Nephron (organoid): ENCODE data around the gene SELENOI.

Experiments
- H3K27ac Mint-ChIP-seq, 3 experiments: 2 replicates each; pipeline ENCODE4 v1.8.0; 2020; ENCODE audit warnings: mixed read lengths in 3 of 3, mild to moderate bottlenecking in 2 of 3, moderate library complexity in 1 of 3
- H3K27me3 Mint-ChIP-seq: 2 replicates; pipeline ENCODE4 v1.8.0; 2021; ENCODE audit warnings: low read depth, mild to moderate bottlenecking, moderate library complexity, mixed read lengths
- H3K36me3 Mint-ChIP-seq: 2 replicates; pipeline ENCODE4 v1.8.0; 2020; ENCODE audit warnings: low read depth, mixed read lengths
- H3K4me1 Mint-ChIP-seq: 2 replicates; pipeline ENCODE4 v1.8.0; 2020; ENCODE audit warnings: mixed read lengths
- H3K4me3 Mint-ChIP-seq, 3 experiments: 2 replicates each; pipeline ENCODE4 v1.8.0; 2020; ENCODE audit warnings: mild to moderate bottlenecking in 3 of 3, mixed read lengths in 3 of 3, moderate library complexity in 2 of 3
- H3K9me3 Mint-ChIP-seq: 2 replicates; pipeline ENCODE4 v1.8.0; 2020; ENCODE audit warnings: mixed read lengths
- TF ChIP-seq, protein P1 (sequence below), 3 experiments: fragments of 200-600 bp; sonication (generic); IDR thresholded peaks; one replicate each; pipeline ENCODE4 v1.5.0; 2021; ENCODE audit warnings: antibody characterized with exemption in 3 of 3; ENCODE audit not compliant: unreplicated experiment in 3 of 3

SELENOI gene

DNA sequence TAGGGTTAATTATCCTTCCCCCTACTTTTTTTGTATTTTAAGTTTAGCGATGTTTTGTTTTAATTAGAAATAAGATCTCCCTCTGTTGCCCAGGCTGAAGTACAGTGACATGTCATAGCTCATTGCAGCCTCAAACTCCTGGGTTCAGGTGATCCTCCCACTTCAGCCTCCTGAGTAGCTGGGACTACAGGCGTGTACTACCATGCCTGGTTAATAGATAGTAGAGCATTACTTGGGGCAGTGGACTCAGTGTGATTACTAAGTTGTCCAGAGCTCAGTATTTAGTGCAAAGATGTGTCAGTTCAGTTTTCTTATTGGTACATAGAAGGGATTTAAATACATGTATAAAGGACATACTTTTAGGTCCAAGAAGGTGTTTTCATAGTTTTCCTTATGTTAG lies 10.2 kb downstream of the SELENOI start:
- H3K36me3 Mint-ChIP-seq = peaks cover 4% of the 10 kb centered on the region
- no peak overlapping the region for H3K4me3 Mint-ChIP-seq
- no peaks in the 10 kb centered on the region for H3K27me3 Mint-ChIP-seq
- no peaks in the 10 kb centered on the region for H3K9me3 Mint-ChIP-seq
- TF ChIP-seq, protein P1, sequence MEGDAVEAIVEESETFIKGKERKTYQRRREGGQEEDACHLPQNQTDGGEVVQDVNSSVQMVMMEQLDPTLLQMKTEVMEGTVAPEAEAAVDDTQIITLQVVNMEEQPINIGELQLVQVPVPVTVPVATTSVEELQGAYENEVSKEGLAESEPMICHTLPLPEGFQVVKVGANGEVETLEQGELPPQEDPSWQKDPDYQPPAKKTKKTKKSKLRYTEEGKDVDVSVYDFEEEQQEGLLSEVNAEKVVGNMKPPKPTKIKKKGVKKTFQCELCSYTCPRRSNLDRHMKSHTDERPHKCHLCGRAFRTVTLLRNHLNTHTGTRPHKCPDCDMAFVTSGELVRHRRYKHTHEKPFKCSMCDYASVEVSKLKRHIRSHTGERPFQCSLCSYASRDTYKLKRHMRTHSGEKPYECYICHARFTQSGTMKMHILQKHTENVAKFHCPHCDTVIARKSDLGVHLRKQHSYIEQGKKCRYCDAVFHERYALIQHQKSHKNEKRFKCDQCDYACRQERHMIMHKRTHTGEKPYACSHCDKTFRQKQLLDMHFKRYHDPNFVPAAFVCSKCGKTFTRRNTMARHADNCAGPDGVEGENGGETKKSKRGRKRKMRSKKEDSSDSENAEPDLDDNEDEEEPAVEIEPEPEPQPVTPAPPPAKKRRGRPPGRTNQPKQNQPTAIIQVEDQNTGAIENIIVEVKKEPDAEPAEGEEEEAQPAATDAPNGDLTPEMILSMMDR (IDR thresholded peaks at IDR 0.05; ENCODE audit: unreplicated experiment in 3 of 3) = no peak
- H3K4me1 Mint-ChIP-seq = peaks cover 22% of the 10 kb centered on the region
- H3K27ac Mint-ChIP-seq = no peak overlapping the region

DNA sequence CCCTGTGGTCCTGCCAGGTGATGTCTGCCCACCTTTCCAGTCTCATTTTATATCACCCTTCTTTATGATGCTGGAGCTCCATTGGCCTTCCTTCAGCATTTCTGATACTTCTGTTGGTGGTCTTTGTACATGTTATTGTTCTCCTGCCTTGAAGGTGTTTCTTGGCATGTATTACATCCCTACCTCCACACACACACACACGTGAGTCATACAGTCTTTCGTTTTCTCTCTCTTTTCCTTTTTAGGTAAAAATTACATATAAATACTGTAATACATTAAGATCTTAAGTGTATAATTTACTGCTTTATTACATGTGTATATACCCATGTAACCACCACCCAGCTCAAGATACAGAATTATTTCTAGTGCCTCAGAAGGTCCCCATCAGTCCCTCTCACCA lies 10.8 kb downstream of the SELENOI start:
- H3K9me3 Mint-ChIP-seq = no peaks in the 10 kb centered on the region
- no peak overlapping the region for H3K4me3 Mint-ChIP-seq
- peaks cover 22% of the 10 kb centered on the region for H3K4me1 Mint-ChIP-seq
- TF ChIP-seq, protein P1 (IDR thresholded peaks at IDR 0.05; ENCODE audit: unreplicated experiment in 3 of 3) = no peak
- peaks cover 4% of the 10 kb centered on the region for H3K36me3 Mint-ChIP-seq
- no peak overlapping the region for H3K27ac Mint-ChIP-seq
- H3K27me3 Mint-ChIP-seq = no peaks in the 10 kb centered on the region

- peaks cover 6% of the 10 kb centered on the region for H3K36me3 Mint-ChIP-seq
Observed at GRCh38 chr2:26359886-26360473, 14.0 kb downstream of the SELENOI start.

GRCh38 chr2:26363323-26363722 lies 17.4 kb downstream of the SELENOI start:
- TF ChIP-seq, protein P1 (IDR thresholded peaks at IDR 0.05; ENCODE audit: unreplicated experiment in 3 of 3) = no peak
- Mint-ChIP-seq H3K36me3 (peaks cover 17% of the 10 kb centered on the region), H3K4me1 (peaks cover 6% of the 10 kb centered on the region), H3K27ac (no peak overlapping the region), H3K9me3 (no peaks in the 10 kb centered on the region), H3K27me3 (no peaks in the 10 kb centered on the region), H3K4me3 (no peak overlapping the region)

More at GRCh38 chr2:26359886-26360473, 14.0 kb downstream of the SELENOI start:
- Mint-ChIP-seq H3K27ac (no peak overlapping the region), H3K27me3 (no peaks in the 10 kb centered on the region), H3K9me3 (no peaks in the 10 kb centered on the region), H3K4me3 (no peak overlapping the region), H3K4me1 (peaks cover 22% of the 10 kb centered on the region)
- TF ChIP-seq, protein P1 (IDR thresholded peaks at IDR 0.05; ENCODE audit: unreplicated experiment in 3 of 3) = no peak

GRCh38 chr2:26363958-26364357 lies 18.0 kb downstream of the SELENOI start:
- TF ChIP-seq, protein P1 (IDR thresholded peaks at IDR 0.05; ENCODE audit: unreplicated experiment in 3 of 3) = no peak
- no peaks in the 10 kb centered on the region for H3K9me3 Mint-ChIP-seq
- H3K27me3 Mint-ChIP-seq = no peaks in the 10 kb centered on the region
- H3K36me3 Mint-ChIP-seq = peaks cover 23% of the 10 kb centered on the region
- H3K4me3 Mint-ChIP-seq = no peak overlapping the region
- no peak overlapping the region for H3K27ac Mint-ChIP-seq
- H3K4me1 Mint-ChIP-seq = peaks cover 6% of the 10 kb centered on the region

DNA sequence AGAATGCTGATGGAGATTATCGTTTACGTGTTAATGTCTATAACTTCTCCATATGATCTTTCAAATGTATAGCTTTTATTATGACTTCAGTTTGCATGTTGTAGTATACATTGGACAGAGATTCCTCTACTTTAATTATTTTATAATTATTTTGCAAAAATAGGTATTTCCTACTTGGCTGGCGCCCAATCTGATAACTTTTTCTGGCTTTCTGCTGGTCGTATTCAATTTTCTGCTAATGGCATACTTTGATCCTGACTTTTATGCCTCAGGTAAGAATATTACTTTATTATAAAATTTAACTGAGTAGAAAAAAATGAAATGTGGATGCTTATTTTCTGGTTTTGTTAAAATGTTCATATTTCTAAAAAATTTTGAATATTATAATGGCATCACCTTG lies 18.7 kb downstream of the SELENOI start:
- TF ChIP-seq, protein P1 (IDR thresholded peaks at IDR 0.05; ENCODE audit: unreplicated experiment in 3 of 3) = no peak
- no peak overlapping the region for H3K27ac Mint-ChIP-seq
- peaks cover 3% of the 10 kb centered on the region for H3K4me1 Mint-ChIP-seq
- H3K27me3 Mint-ChIP-seq = no peaks in the 10 kb centered on the region
- H3K36me3 Mint-ChIP-seq = peaks cover 29% of the 10 kb centered on the region
- H3K4me3 Mint-ChIP-seq = no peak overlapping the region
- H3K9me3 Mint-ChIP-seq = no peaks in the 10 kb centered on the region
